ENCODE data around the gene IQSEC1.

IQSEC1 gene

GRCh38 chr3:12944849-12945248 lies 128.4 kb downstream of the IQSEC1 start:
- in situ Hi-C loops (cut with HindIII; ENCODE audit: low sequenced_read_pairs): loop anchor here (5.0 kb wide), 1 partner anchor 58 kb away; no protein-coding TSS in a partner anchor

- in situ Hi-C loops (cut with HindIII; ENCODE audit: low sequenced_read_pairs): loop anchor here (5.0 kb wide), 1 partner anchor 57 kb away; no protein-coding TSS in a partner anchor
These were observed 128.8 kb downstream of the IQSEC1 start for GRCh38 chr3:12944413-12944812.

DNA sequence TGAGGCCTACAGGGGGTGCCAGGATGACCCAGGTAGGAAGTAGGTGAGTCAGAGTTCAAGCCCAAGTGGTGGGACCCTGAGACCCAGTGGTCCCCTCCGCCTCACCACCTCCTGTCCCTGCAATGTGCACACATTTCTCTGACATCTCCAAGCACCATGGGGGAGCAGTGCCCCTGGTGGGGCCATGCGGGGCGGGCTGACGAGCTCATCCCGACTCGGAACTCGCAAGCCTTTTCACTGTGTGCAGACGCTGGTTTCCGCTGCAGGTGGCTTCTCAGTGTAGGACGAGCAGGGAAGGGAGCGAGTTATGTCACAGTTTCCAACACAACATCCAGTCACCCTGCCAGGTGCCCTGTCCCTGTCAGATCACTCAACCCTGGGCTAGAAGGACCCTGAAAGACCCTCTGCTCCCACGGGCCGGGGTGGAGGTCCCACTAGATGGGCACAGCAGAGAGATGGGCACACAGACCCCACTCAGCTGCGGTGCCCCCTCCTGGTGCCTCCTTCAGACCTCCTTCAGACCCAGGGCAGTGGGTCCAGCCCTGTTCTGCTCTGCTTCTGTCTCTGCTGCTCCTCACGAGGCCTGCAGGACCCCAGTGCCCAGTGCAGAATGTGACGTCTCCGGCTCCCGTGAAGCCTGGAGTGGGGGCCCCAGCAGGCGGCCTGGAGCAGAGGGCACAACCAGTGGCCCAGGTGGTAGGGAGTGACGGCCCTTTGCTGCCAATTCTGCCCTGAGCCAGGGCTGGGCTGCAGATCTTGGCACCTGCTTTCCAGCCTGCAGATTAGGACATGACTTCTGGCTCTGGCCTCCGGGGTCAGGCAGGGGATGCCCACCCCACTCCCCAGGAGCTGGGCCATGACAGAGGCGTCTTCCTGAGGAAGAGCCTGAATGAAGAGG lies 129.9 kb downstream of the IQSEC1 start:
- in situ Hi-C loops (cut with HindIII; ENCODE audit: low sequenced_read_pairs): loop anchor here (5.0 kb wide), 1 partner anchor 56 kb away; no protein-coding TSS in a partner anchor

GRCh38 chr3:12941495-12942023 lies 131.7 kb downstream of the IQSEC1 start:
- in situ Hi-C loops (cut with HindIII; ENCODE audit: low sequenced_read_pairs): loop anchor here (5.0 kb wide), 1 partner anchor 54 kb away; no protein-coding TSS in a partner anchor

DNA sequence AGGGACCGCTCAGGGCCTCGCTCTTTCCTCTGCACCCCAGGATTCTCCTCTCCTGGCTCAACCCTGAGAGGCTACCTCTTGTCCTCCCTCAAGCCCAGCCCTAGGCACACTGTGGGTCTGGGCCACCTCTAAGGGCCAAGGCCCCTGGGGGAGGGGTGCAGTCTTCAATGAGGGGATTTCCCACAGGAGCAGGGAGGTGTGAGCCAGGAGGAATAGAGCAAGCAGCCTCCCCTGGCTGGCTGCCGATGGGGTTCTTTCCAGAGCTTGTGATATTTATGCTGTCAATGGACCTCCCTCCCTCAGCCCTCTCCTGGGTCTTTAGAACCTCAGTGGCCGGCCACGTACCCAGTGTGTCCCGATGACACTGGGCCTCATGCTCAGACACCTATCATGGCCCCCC lies 132.4 kb downstream of the IQSEC1 start:
- in situ Hi-C loops (cut with HindIII; ENCODE audit: low sequenced_read_pairs): loop anchor here (5.0 kb wide), 1 partner anchor 54 kb away; no protein-coding TSS in a partner anchor

GRCh38 chr3:12939137-12939536 lies 134.1 kb downstream of the IQSEC1 start:
- in situ Hi-C loops (cut with HindIII; ENCODE audit: low sequenced_read_pairs): no loop called here

DNA sequence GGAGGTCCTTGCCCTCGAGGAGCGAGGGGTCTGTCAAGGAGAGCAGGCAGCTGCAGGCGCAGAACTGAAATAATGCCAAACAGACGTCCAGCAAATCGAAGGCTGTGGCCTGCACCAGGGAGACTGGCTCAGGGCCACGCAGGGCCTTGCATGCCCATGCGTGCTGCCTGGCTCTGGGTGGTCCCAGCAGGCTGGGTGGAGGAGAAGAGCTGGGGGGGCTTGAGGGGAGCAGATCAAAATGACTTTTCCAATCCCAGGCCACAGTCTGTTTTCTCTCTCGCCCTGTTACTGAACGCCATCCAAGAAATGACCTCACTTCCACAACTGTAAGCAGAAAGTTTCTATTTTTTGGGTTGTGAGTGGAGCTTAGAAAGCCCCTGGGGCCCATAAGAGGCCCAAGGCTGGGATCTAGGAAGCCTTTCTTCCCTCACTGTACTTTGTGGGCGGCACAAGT lies 134.9 kb downstream of the IQSEC1 start:
- in situ Hi-C loops (cut with HindIII; ENCODE audit: low sequenced_read_pairs): no loop called here

GRCh38 chr3:12935861-12936830 lies 137.1 kb downstream of the IQSEC1 start:
- in situ Hi-C loops (cut with HindIII; ENCODE audit: low sequenced_read_pairs): no loop called here

- in situ Hi-C loops (cut with HindIII; ENCODE audit: low sequenced_read_pairs): no loop called here
These were observed 138.0 kb downstream of the IQSEC1 start for GRCh38 chr3:12935023-12935860.

DNA sequence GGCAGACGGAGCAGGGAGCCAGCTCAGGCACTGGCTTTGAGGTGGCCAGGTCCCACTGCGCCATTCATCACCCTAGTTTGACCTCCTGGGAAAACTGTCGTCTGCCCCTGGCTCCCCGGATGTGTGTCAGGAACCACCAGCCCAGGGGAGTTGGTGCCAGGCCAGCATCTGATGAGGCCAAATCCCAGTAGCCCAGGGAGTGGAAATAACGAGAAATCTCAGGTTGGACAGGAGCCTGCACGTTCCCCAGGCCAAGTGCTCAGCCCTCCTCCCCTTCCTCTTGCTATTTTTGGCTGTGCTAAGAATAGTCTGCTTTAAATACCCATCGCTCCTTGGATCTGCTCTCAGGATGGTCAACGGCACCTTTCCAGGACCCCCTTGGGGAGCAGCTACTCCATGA lies 138.8 kb downstream of the IQSEC1 start:
- in situ Hi-C loops (cut with HindIII; ENCODE audit: low sequenced_read_pairs): no loop called here

GRCh38 chr3:12933901-12934300 lies 139.3 kb downstream of the IQSEC1 start:
- in situ Hi-C loops (cut with HindIII; ENCODE audit: low sequenced_read_pairs): no loop called here

DNA sequence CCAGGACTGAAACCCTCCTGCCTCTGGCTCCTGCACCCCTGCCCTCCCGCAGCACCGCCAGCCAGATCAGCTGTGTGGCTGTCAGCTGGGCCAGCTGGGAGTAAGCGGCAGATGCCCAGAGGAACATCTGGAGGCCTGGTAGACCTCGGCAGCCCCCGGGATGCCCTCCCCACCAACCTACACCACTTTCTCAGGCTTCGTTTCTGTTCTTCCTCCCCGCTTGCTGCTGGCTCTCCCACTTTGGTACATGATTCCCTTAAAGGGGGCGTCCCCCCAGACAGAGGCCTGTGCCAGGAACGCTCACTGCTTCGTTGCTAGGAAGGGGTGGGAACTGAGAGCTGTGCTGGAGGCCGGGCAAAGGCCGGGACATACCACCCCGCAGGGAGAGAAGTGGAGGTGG lies 140.5 kb downstream of the IQSEC1 start:
- in situ Hi-C loops (cut with HindIII; ENCODE audit: low sequenced_read_pairs): no loop called here

DNA sequence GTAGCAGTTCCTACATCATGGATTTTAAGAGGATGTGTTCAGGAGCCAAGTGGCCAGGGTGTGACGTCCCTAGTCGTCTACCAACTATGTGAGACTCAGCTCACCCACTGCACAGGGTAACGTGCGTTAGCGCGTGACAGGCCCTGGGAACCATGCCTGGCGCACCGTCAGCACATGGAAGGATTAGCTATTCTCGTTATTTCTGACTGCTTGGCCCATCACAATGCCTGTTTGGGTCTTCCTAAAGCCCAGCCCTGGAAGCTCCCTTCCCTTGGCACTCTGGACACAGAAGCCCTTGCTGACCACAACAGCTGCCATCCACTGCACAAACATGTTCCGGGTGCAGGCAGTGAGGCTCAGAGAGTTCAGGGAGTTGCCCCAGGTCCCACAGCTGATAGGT lies 140.9 kb downstream of the IQSEC1 start:
- in situ Hi-C loops (cut with HindIII; ENCODE audit: low sequenced_read_pairs): no loop called here

DNA sequence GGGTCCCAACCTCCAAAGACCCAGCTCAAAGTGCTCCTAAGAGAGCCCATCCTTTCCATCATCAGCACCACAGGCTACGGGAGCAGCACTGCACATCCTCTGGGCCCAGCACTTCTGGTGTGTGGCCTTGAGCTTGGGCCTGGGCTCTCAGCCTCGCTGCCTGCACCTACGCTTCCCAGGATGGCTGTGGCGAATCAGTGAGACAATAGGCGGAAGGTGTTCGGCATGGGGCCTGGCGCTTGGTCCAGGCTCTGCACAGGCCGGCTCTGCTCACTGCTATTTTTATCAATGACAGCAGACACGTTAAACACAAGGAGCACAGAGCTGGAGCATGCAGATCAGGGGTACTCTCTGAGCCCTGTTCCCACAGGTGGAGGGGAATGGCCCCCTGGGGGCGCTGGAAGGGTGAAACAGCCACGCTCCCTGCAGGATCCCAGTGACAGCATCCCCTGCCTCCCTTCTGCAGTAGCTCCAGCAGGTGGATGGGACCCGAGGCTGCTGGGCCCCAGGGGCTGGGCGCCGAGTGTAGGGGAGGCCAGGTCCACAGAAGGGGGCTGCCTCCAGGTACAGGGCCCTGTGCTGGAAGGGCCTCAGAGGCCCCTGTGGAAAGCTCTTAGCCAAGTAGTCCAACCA lies 141.8 kb downstream of the IQSEC1 start:
- in situ Hi-C loops (cut with HindIII; ENCODE audit: low sequenced_read_pairs): no loop called here

DNA sequence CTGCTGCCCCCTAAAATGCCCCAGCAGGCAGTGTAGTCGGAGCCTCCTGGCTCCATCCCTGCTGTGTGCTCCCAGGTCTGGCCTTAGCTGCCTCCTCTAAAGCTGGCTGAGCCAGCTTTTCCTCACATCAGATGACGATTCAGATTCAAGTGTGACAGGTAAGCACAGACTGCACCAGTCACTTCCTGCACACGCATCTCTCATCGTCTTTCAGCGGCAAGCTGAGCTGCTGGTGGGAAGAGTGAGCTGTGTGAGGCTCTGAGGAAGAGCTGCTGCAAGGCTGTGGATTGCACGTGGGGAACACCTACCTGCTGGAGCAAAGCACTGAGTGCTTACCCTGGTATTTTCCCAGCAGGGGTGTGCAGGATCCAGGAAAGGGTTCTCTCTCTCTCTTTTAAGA lies 143.4 kb downstream of the IQSEC1 start:
- in situ Hi-C loops (cut with HindIII; ENCODE audit: low sequenced_read_pairs): no loop called here

GRCh38 chr3:12926660-12927059 lies 146.6 kb downstream of the IQSEC1 start:
- in situ Hi-C loops (cut with HindIII; ENCODE audit: low sequenced_read_pairs): no loop called here

- in situ Hi-C loops (cut with HindIII; ENCODE audit: low sequenced_read_pairs): no loop called here
These were observed 147.6 kb downstream of the IQSEC1 start for GRCh38 chr3:12925648-12926047.

DNA sequence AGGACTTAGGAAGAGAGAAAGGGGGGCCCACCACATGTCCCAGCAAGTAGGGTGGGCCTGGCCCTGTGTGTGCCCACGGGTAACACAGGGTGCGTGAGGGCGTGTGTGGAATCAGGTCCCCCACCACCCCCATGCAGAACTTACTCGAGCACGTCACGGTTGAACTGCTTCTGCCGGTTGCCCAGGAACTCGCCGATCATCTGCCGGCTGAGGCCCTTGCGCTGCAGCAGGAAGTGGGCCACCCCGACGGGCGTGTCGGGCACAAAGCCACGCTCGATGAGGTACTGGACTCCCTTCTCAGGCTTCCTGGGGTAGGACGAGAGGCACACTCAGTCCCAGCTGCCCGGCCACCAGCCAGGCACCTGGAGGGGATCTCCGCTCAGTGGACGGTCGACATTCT lies 148.8 kb downstream of the IQSEC1 start:
- in situ Hi-C loops (cut with HindIII; ENCODE audit: low sequenced_read_pairs): no loop called here

GRCh38 chr3:12922881-12923431 lies 150.3 kb downstream of the IQSEC1 start:
- in situ Hi-C loops (cut with HindIII; ENCODE audit: low sequenced_read_pairs): no loop called here
